Keratinocyte (primary cell): ENCODE measurements around the gene POP4. TPM values are rescaled to one million over a fixed set of nuclear protein-coding genes. Genes with fewer than 3 reads are reported as not detected.

Experiments
- DNase-seq: peaks from one replicate; pipeline ENCODE4 v3.0.0-alpha.2; 2011; ENCODE audit warnings: low read depth, missing footprints, low spot score
- FAIRE-seq: peaks from 2 replicates; lab custom pipeline; 2011; peaks lifted over from hg19 to GRCh38; lab: Jason Lieb, UNC
- H2AFZ ChIP-seq: 2 replicates; pipeline ENCODE4 v1.6.0; 2012; ENCODE audit warnings: low read length, control low read depth, inconsistent platforms; ENCODE audit not compliant: control insufficient read depth
- H3K27ac ChIP-seq: 2 replicates; pipeline ENCODE4 v1.5.1; 2011; ENCODE audit warnings: low read length; ENCODE audit not compliant: control insufficient read depth, insufficient read depth
- H3K27me3 ChIP-seq: 3 replicates; pipeline ENCODE4 v1.6.0; 2011; ENCODE audit warnings: low read length; ENCODE audit not compliant: control insufficient read depth, insufficient read depth; ENCODE audit errors: extremely low read depth
- H3K36me3 ChIP-seq, 2 experiments: 2 replicates in 1 of 2; 3 replicates in 1 of 2; pipeline ENCODE4 v1.5.1; 2011; ENCODE audit warnings: low read length in 2 of 2, mild to moderate bottlenecking in 1 of 2; ENCODE audit not compliant: control insufficient read depth in 2 of 2, insufficient read depth in 2 of 2; ENCODE audit errors: extremely low read depth in 1 of 2
- H3K4me1 ChIP-seq: 3 replicates; pipeline ENCODE4 v1.5.1; 2011; ENCODE audit warnings: low read length; ENCODE audit not compliant: control insufficient read depth, insufficient read depth; ENCODE audit errors: extremely low read depth
- H3K4me2 ChIP-seq: 3 replicates; pipeline ENCODE4 v1.6.0; 2011; ENCODE audit warnings: low read depth, low read length; ENCODE audit not compliant: control insufficient read depth, insufficient read depth; ENCODE audit errors: extremely low read depth
- H3K4me3 ChIP-seq, 3 experiments: fragments of 200-600 bp in 1 of 3; sonication (generic) in 1 of 3; 2 replicates in 2 of 3; 3 replicates in 1 of 3; pipeline ENCODE4 v1.5.1; 2011 to 2016; ENCODE audit warnings: low read length in 3 of 3, mild to moderate bottlenecking in 3 of 3, control low read depth in 2 of 3, inconsistent platforms in 1 of 3, low read depth in 1 of 3, mixed read lengths in 1 of 3, mixed run types in 1 of 3, moderate library complexity in 1 of 3; ENCODE audit not compliant: control insufficient read depth in 2 of 3, insufficient read depth in 2 of 3; ENCODE audit errors: extremely low read depth in 1 of 3
- H3K79me2 ChIP-seq: 2 replicates; pipeline ENCODE4 v1.6.0; 2012; ENCODE audit warnings: low read length; ENCODE audit not compliant: control insufficient read depth, insufficient read depth
- H3K9ac ChIP-seq: 3 replicates; pipeline ENCODE4 v1.6.0; 2011; ENCODE audit warnings: low read length; ENCODE audit not compliant: control insufficient read depth, insufficient read depth; ENCODE audit errors: extremely low read depth
- H3K9me1 ChIP-seq: 3 replicates; pipeline ENCODE4 v1.6.0; 2011; ENCODE audit warnings: low read length; ENCODE audit not compliant: control insufficient read depth, insufficient read depth; ENCODE audit errors: extremely low read depth
- H3K9me3 ChIP-seq: 2 replicates; pipeline ENCODE4 v1.5.1; 2012; ENCODE audit warnings: low read depth, low read length; ENCODE audit not compliant: control insufficient read depth
- H4K20me1 ChIP-seq: 3 replicates; pipeline ENCODE4 v1.6.0; 2011; ENCODE audit warnings: low read length; ENCODE audit not compliant: control insufficient read depth, insufficient read depth; ENCODE audit errors: extremely low read depth
- EZH2 ChIP-seq: IDR thresholded peaks from one replicate; pipeline ENCODE4 v1.6.1; 2012; ENCODE audit warnings: inconsistent platforms, mild to moderate bottlenecking, low read length, moderate library complexity
- dilution Hi-C: fragments of 300-500 bp; cut with MboI; formaldehyde crosslinking; loops from one replicate; pipeline ENCODE4 v1.7.0; 2020; ENCODE audit warnings: low sequenced_read_pairs; ENCODE audit not compliant: extremely low pct_ligation_motif_present
- polyA plus RNA-seq, 5 experiments: library from polyadenylated mRNA; depleted of rRNA in 3 of 5; stranded (reverse) in 3 of 5; stranded (forward) in 1 of 5; unstranded in 1 of 5; fragments of >200 nt; gene quantifications; 1 replicate in 1 of 5; 2 replicates in 3 of 5; 3 replicates in 1 of 5; pipeline versions ENCODE4 v1.2.1 to v1.2.3, GENCODE V29; 2011 to 2012; ENCODE audit warnings: missing spikeins in 2 of 5, low read depth in 1 of 5, low replicate concordance in 1 of 5
- TF ChIP-seq, protein P1 (sequence below), 3 experiments: IDR thresholded peaks in 1 of 3; conservative IDR thresholded peaks in 1 of 3; optimal IDR thresholded peaks in 1 of 3; 2 replicates in 2 of 3; 3 replicates in 1 of 3; pipeline versions ENCODE3 to v1.5.1; 2011; ENCODE audit warnings: low read length in 3 of 3, mild to moderate bottlenecking in 3 of 3, moderate library complexity in 2 of 3, control low read depth in 1 of 3, inconsistent platforms in 1 of 3; ENCODE audit not compliant: insufficient read depth in 2 of 3; ENCODE audit errors: extremely low read depth in 1 of 3

The POP4 gene
- polyA plus RNA-seq, 1 donor (not counting 4 experiments of a cell fraction or from before 2014, with no cell fraction given), result 104 TPM

DNA sequence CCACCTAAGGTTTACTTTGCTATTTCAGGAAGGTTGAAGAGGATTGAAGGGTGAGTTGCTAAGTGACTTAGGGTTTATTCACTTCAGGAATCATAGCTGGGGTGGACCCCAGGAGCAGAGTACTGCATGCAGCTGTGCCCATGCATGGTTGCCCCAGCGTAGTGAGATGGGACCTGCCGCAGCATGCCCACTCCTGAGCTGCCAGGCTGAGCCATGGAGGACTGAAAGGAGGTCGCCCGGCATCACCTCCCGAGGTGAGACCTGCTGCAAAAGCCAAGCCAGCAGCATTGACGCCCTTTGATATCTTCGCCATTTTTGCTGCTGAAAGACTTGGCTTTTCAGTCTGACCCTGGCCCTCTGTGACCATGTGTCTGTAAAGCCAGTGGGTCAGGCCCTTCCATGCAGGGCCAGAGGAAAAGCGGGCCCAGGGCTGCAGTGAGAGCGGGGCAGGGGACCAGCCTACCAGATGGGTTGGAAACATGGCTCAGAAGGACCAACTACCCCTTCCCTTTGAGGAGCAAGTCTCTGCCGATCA is 9.9 kb downstream of the POP4 start:
- H3K4me1 ChIP-seq, result no peaks in the 10 kb centered on the region
- H3K27ac ChIP-seq, result no peak overlapping the region
- no peak overlapping the region for H3K9ac ChIP-seq
- H3K36me3 ChIP-seq, result peaks cover 23 to 29% of the 10 kb centered on the region in 2 experiments
- no peaks in the 10 kb centered on the region for H3K27me3 ChIP-seq
- H4K20me1 ChIP-seq, result no peaks in the 10 kb centered on the region
- no peak overlapping the region for H3K4me3 ChIP-seq
- no peak overlapping the region for H3K4me2 ChIP-seq
- DNase-seq (no peak), FAIRE-seq (no peak)
- dilution Hi-C loops, result no loop called here
- H3K9me3 ChIP-seq, result no peaks in the 10 kb centered on the region
- TF ChIP-seq, protein P1, sequence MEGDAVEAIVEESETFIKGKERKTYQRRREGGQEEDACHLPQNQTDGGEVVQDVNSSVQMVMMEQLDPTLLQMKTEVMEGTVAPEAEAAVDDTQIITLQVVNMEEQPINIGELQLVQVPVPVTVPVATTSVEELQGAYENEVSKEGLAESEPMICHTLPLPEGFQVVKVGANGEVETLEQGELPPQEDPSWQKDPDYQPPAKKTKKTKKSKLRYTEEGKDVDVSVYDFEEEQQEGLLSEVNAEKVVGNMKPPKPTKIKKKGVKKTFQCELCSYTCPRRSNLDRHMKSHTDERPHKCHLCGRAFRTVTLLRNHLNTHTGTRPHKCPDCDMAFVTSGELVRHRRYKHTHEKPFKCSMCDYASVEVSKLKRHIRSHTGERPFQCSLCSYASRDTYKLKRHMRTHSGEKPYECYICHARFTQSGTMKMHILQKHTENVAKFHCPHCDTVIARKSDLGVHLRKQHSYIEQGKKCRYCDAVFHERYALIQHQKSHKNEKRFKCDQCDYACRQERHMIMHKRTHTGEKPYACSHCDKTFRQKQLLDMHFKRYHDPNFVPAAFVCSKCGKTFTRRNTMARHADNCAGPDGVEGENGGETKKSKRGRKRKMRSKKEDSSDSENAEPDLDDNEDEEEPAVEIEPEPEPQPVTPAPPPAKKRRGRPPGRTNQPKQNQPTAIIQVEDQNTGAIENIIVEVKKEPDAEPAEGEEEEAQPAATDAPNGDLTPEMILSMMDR (optimal IDR thresholded peaks at IDR 0.05 in 1 of 3, IDR thresholded peaks at IDR 0.05 in 1 of 3, conservative IDR thresholded peaks at IDR 0.05 in 1 of 3; ENCODE audit: extremely low read depth in 1 of 3, insufficient read depth in 2 of 3, low read length in 3 of 3), result no peak
- no peak for TF ChIP-seq EZH2
- H3K79me2 ChIP-seq, result no peaks in the 10 kb centered on the region
- H2AFZ ChIP-seq, result no peak overlapping the region
- H3K9me1 ChIP-seq, result no peaks in the 10 kb centered on the region

DNA sequence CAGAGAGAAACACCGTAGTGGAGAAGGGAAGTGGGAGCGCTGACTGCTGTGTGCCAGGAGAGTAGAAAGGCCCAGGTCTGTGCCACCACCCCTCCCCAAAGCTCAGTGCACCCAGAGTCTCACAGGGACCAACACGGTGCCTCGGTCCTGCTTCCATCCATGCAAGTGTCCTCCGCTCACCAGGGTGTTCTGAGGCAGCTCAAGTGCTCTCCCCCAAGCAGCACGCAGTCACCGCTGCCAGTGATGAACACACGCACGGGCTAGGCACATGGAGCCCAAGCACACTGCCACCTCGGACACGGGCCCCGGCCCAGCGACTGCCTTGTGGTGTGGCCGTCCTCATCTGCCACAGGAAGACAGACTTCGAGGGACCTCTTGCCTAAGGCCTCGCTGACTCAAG is 10.5 kb downstream of the POP4 start:
- Histone ChIP-seq H3K9ac (no peak overlapping the region), H3K9me1 (no peaks in the 10 kb centered on the region), H3K9me3 (no peaks in the 10 kb centered on the region), H3K27ac (no peak overlapping the region), H3K4me1 (no peaks in the 10 kb centered on the region), H3K36me3 (peaks cover 23 to 24% of the 10 kb centered on the region in 2 experiments), H3K27me3 (no peaks in the 10 kb centered on the region), H2AFZ (no peak overlapping the region), H3K4me3 (no peak overlapping the region), H3K4me2 (no peak overlapping the region), H3K79me2 (no peaks in the 10 kb centered on the region), H4K20me1 (no peaks in the 10 kb centered on the region)
- dilution Hi-C loops, result no loop called here
- TF ChIP-seq, protein P1 (optimal IDR thresholded peaks at IDR 0.05 in 1 of 3, IDR thresholded peaks at IDR 0.05 in 1 of 3, conservative IDR thresholded peaks at IDR 0.05 in 1 of 3; ENCODE audit: extremely low read depth in 1 of 3, insufficient read depth in 2 of 3, low read length in 3 of 3), result no peak
- TF ChIP-seq EZH2, result no peak
- DNase-seq (no peak), FAIRE-seq (no peak)
